SU-DHL-6 (cell line): Measurements from ENCODE around the gene PTPRC.

Experiments
- H2AFZ ChIP-seq: fragments of 200-600 bp; sonication (generic); 2 replicates; pipeline ENCODE4 v1.6.1; 2014; ENCODE audit warnings: low read depth, mild to moderate bottlenecking, moderate library complexity, mixed read lengths, antibody characterized with exemption, low read length; ENCODE audit not compliant: severe bottlenecking
- H3F3A ChIP-seq: fragments of 200-600 bp; shearing (Covaris generic); 2 replicates; pipeline ENCODE4 v1.6.0; 2016; ENCODE audit warnings: antibody characterized with exemption, mild to moderate bottlenecking; ENCODE audit not compliant: insufficient read depth
- H3K27ac ChIP-seq: fragments of 200-600 bp; sonication (generic); 2 replicates; pipeline ENCODE4 v1.5.1; 2016; ENCODE audit warnings: low read depth, mild to moderate bottlenecking, low read length, moderate library complexity, mixed read lengths
- H3K27me3 ChIP-seq: fragments of 200-600 bp; sonication (generic), shearing (Covaris generic); 2 replicates; pipeline ENCODE4 v1.6.0; 2014; ENCODE audit warnings: mild to moderate bottlenecking, low read length
- H3K36me3 ChIP-seq: fragments of 200-600 bp; sonication (generic); 2 replicates; pipeline ENCODE4 v1.6.1; 2014; ENCODE audit warnings: mild to moderate bottlenecking, low read length, mixed read lengths
- H3K4me2 ChIP-seq: fragments of 300-600, 200-600 bp; shearing (Covaris generic), sonication (generic); 2 replicates; pipeline ENCODE4 v1.6.0; 2014; ENCODE audit warnings: low read length, low read depth, mild to moderate bottlenecking; ENCODE audit not compliant: poor library complexity, severe bottlenecking
- H3K4me3 ChIP-seq: fragments of 200-600 bp; sonication (generic); 2 replicates; pipeline ENCODE4 v1.5.1; 2014; ENCODE audit warnings: antibody characterized with exemption, low read length, mild to moderate bottlenecking, mixed read lengths; ENCODE audit not compliant: insufficient read depth, poor library complexity, severe bottlenecking
- H3K79me2 ChIP-seq: fragments of 200-600 bp; sonication (generic); 2 replicates; pipeline ENCODE4 v1.6.1; 2014; ENCODE audit warnings: mild to moderate bottlenecking, low read length, moderate library complexity; ENCODE audit not compliant: insufficient read depth
- H3K9ac ChIP-seq: fragments of 200-600 bp; sonication (generic); 2 replicates; pipeline ENCODE4 v1.7.0; 2014; ENCODE audit warnings: mild to moderate bottlenecking, low read length
- H3K9me2 ChIP-seq: fragments of 200-600 bp; sonication (generic); replicated peaks from 2 replicates; pipeline ENCODE4 v1.6.1; 2014; ENCODE audit warnings: low read length; ENCODE audit not compliant: insufficient read depth
- H3K9me3 ChIP-seq: fragments of 200-600 bp; sonication (generic); 2 replicates; pipeline ENCODE4 v1.6.1; 2014; ENCODE audit warnings: low read length, mixed read lengths; ENCODE audit not compliant: insufficient read depth
- H4K20me1 ChIP-seq: fragments of 200-600 bp; sonication (generic); 2 replicates; pipeline ENCODE4 v1.6.1; 2014; ENCODE audit warnings: low read depth, mild to moderate bottlenecking, antibody characterized with exemption, low read length, moderate library complexity, mixed read lengths
- CTCF ChIP-seq: fragments of 200-600 bp; sonication (generic); IDR thresholded peaks from one replicate; pipeline ENCODE4 v1.5.1; 2017; ENCODE audit warnings: antibody characterized with exemption, mild to moderate bottlenecking, low read length, moderate library complexity; ENCODE audit not compliant: insufficient read depth, poor library complexity, severe bottlenecking
- EZH2phosphoT487 ChIP-seq: fragments of 200-600 bp; sonication (generic), shearing (Covaris generic); conservative IDR thresholded peaks from 2 replicates; pipeline ENCODE4 v1.6.1; 2018; ENCODE audit warnings: mild to moderate bottlenecking, antibody characterized with exemption, low read length, moderate library complexity, mixed read lengths

Gene PTPRC

GRCh38 chr1:198605406-198605805 lies 33.4 kb upstream of the PTPRC start:
- Histone ChIP-seq H3K4me3 (no peak overlapping the region), H3K79me2 (no peaks in the 10 kb centered on the region), H3F3A (no peaks in the 10 kb centered on the region), H4K20me1 (no peaks in the 10 kb centered on the region), H3K27ac (no peak overlapping the region), H3K27me3 (no peaks in the 10 kb centered on the region), H3K9me3 (no peaks in the 10 kb centered on the region), H3K9me2 (no peaks in the 10 kb centered on the region), H2AFZ (no peak overlapping the region), H3K9ac (no peak overlapping the region), H3K4me2 (no peak overlapping the region), H3K36me3 (no peaks in the 10 kb centered on the region)
- TF ChIP-seq CTCF = no peak
- no peak for TF ChIP-seq EZH2phosphoT487

- no peak overlapping the region for H2AFZ ChIP-seq
- H3K36me3 ChIP-seq = no peaks in the 10 kb centered on the region
- no peak overlapping the region for H3K9ac ChIP-seq
- H3K27ac ChIP-seq = no peak overlapping the region
- H3K27me3 ChIP-seq = no peaks in the 10 kb centered on the region
- H3F3A ChIP-seq = no peaks in the 10 kb centered on the region
- TF ChIP-seq CTCF = no peak
- TF ChIP-seq EZH2phosphoT487 = no peak
- H3K9me3 ChIP-seq = no peaks in the 10 kb centered on the region
- H3K79me2 ChIP-seq = no peaks in the 10 kb centered on the region
- no peak overlapping the region for H3K4me3 ChIP-seq
- no peaks in the 10 kb centered on the region for H4K20me1 ChIP-seq
- no peak overlapping the region for H3K4me2 ChIP-seq
- no peaks in the 10 kb centered on the region for H3K9me2 ChIP-seq
Observed at GRCh38 chr1:198606020-198606438, 32.8 kb upstream of the PTPRC start.

GRCh38 chr1:198607714-198608113 lies 31.1 kb upstream of the PTPRC start:
- Histone ChIP-seq H3F3A (no peaks in the 10 kb centered on the region), H3K9me3 (no peaks in the 10 kb centered on the region), H2AFZ (no peak overlapping the region), H3K4me2 (no peak overlapping the region), H3K9ac (no peak overlapping the region), H3K9me2 (no peaks in the 10 kb centered on the region), H3K79me2 (no peaks in the 10 kb centered on the region), H3K27me3 (no peaks in the 10 kb centered on the region), H4K20me1 (no peaks in the 10 kb centered on the region), H3K36me3 (no peaks in the 10 kb centered on the region), H3K4me3 (no peak overlapping the region), H3K27ac (no peak overlapping the region)
- TF ChIP-seq EZH2phosphoT487 (no peak), CTCF (no peak)

GRCh38 chr1:198610362-198610761 lies 28.5 kb upstream of the PTPRC start:
- Histone ChIP-seq H2AFZ (no peak overlapping the region), H3K9me2 (no peaks in the 10 kb centered on the region), H3K79me2 (no peaks in the 10 kb centered on the region), H3K4me3 (no peak overlapping the region), H3K36me3 (no peaks in the 10 kb centered on the region), H3K9ac (no peak overlapping the region), H3K27me3 (no peaks in the 10 kb centered on the region), H3K4me2 (no peak overlapping the region), H3K9me3 (no peaks in the 10 kb centered on the region), H3F3A (peaks cover 4% of the 10 kb centered on the region; the same call in 1 of the 2 replicates), H4K20me1 (no peaks in the 10 kb centered on the region), H3K27ac (no peak overlapping the region)
- TF ChIP-seq CTCF (no peak), EZH2phosphoT487 (no peak)
